A549 (cell line): Measurements from ENCODE around the gene MT1F. TPM values are rescaled to one million over a fixed set of nuclear protein-coding genes. Genes with fewer than 3 reads are reported as not detected.

ENCODE experiments used
- ATAC-seq, 2 experiments: fragments of 200-7000 bp in 1 of 2; fragments of >200 bp in 1 of 2; cut with Nextera tagmentation in 1 of 2; cut with Tn5 transposase in 1 of 2; 3 replicates each; pipeline versions ENCODE4 v1.8.0 to v1.9.1; 2018 to 2020; ENCODE audit warnings: mild to moderate bottlenecking in 1 of 2, moderate library complexity in 1 of 2
- CTCF ChIA-PET: fragments of 300-600 bp; sonication (Branson Sonifier 250); formaldehyde crosslinking; extraction: SDS; loops from one replicate; lab custom pipeline; 2021; ENCODE audit warnings: antibody characterized with exemption, inconsistent platforms; lab: Yijun Ruan, JAX
- POLR2A ChIA-PET: fragments of 350-600 bp; formaldehyde crosslinking; extraction: SDS; loops from one replicate; lab custom pipeline; 2021; ENCODE audit warnings: antibody characterized with exemption, inconsistent platforms; lab: Yijun Ruan, JAX
- DNase-seq, 2 experiments: peaks; one replicate each; pipeline versions ENCODE4 v3.0.0 to v3.0.0-alpha.2; 2011 to 2016; ENCODE audit warnings: low read depth in 1 of 2, low spot score in 1 of 2
- FAIRE-seq: peaks from 2 replicates; lab custom pipeline; 2011; peaks lifted over from hg19 to GRCh38; lab: Jason Lieb, UNC
- H3K27ac ChIP-seq, 2 experiments: fragments of >200 bp; sonication (Bioruptor Twin); formaldehyde crosslinking; 3 replicates each; pipeline ENCODE4 v1.5.1; 2016 to 2017
- H3K4me1 ChIP-seq: fragments of >200 bp; sonication (Bioruptor Twin); formaldehyde crosslinking; 3 replicates; pipeline ENCODE4 v1.6.1; 2016
- H3K4me2 ChIP-seq: fragments of >200 bp; sonication (Bioruptor Twin); formaldehyde crosslinking; 3 replicates; pipeline ENCODE4 v1.6.1; 2016
- H3K4me3 ChIP-seq: fragments of >200 bp; sonication (Bioruptor Twin); formaldehyde crosslinking; 3 replicates; pipeline ENCODE4 v1.5.1; 2016
- H3K9me3 ChIP-seq: fragments of >200 bp; sonication (Bioruptor Twin); formaldehyde crosslinking; 3 replicates; pipeline ENCODE4 v1.6.1; 2016
- BCL3 ChIP-seq: fragments of >200 bp; sonication (Bioruptor Twin); formaldehyde crosslinking; IDR thresholded peaks from 3 replicates; pipeline ENCODE4 v1.6.1; 2016
- EP300 ChIP-seq, 2 experiments: fragments of >200 bp; sonication (Bioruptor Twin); formaldehyde crosslinking; IDR thresholded peaks; 2 replicates in 1 of 2; 3 replicates in 1 of 2; pipeline ENCODE4 v1.6.1; 2016 to 2017
- ESRRA ChIP-seq: fragments of 150-350 bp; IDR thresholded peaks from 2 replicates; pipeline ENCODE4 v1.6.1; 2014; ENCODE audit warnings: mild to moderate bottlenecking, low read length, borderline replicate concordance
- KDM1A ChIP-seq: fragments of 200-600 bp; sonication (generic); IDR thresholded peaks from 2 replicates; pipeline ENCODE4 v1.6.1; 2016; ENCODE audit warnings: low read depth, mild to moderate bottlenecking
- NFE2L2 ChIP-seq: fragments of 150-350 bp; conservative IDR thresholded peaks from 2 replicates; pipeline ENCODE4 v1.6.1; 2014; ENCODE audit warnings: low read length
- NPAS2 ChIP-seq: fragments of 250-450 bp; sonication (Bioruptor Pico); IDR thresholded peaks from 2 replicates; pipeline ENCODE4 v1.8.0; 2022; ENCODE audit warnings: mild to moderate bottlenecking, moderate library complexity, borderline replicate concordance
- PHF8 ChIP-seq: fragments of 200-600 bp; sonication (generic); IDR thresholded peaks from 2 replicates; pipeline ENCODE4 v1.6.1; 2016; ENCODE audit warnings: low read depth, mild to moderate bottlenecking, antibody characterized with exemption, moderate library complexity, borderline replicate concordance
- POLR2A ChIP-seq: IDR thresholded peaks from 2 replicates; pipeline ENCODE4 v1.6.1; 2012; ENCODE audit warnings: mild to moderate bottlenecking, low read length
- POLR2AphosphoS2 ChIP-seq: conservative IDR thresholded peaks from 2 replicates; pipeline ENCODE4 v1.6.1; 2012; ENCODE audit warnings: low read length, improper control_type of control experiment, inconsistent platforms
- RNF2 ChIP-seq: fragments of 200-600 bp; sonication (generic); IDR thresholded peaks from 2 replicates; pipeline ENCODE4 v1.6.1; 2016; ENCODE audit warnings: low read depth, mild to moderate bottlenecking, antibody characterized with exemption, moderate library complexity, borderline replicate concordance
- TFCP2L1 ChIP-seq: fragments of 250-450 bp; sonication (Bioruptor Pico); IDR thresholded peaks from 2 replicates; pipeline ENCODE4 v1.5.0; 2021; ENCODE audit warnings: mild to moderate bottlenecking
- TP53 ChIP-seq: fragments of 250-450 bp; sonication (Bioruptor Pico); IDR thresholded peaks from 2 replicates; pipeline ENCODE4 v1.5.0; 2021; ENCODE audit warnings: mild to moderate bottlenecking, moderate library complexity
- ZFP36 ChIP-seq: fragments of 450-650 bp; IDR thresholded peaks from 2 replicates; pipeline ENCODE4 v1.6.1; 2014; ENCODE audit warnings: borderline replicate concordance; ENCODE audit not compliant: partially characterized antibody
- ZSCAN20 ChIP-seq: fragments of 250-450 bp; sonication (Bioruptor Pico); IDR thresholded peaks from 2 replicates; pipeline ENCODE4 v1.8.0; 2022; ENCODE audit warnings: mild to moderate bottlenecking, moderate library complexity
- WGBS: methylation state at CpG from one replicate; pipeline ENCODE4 v1.1.6; 2017; ENCODE audit errors: missing lambda C conversion rate; 5-methylcytosine and 5-hydroxymethylcytosine counted together
- polyA plus RNA-seq, 4 experiments: library from polyadenylated mRNA; depleted of rRNA in 3 of 4; stranded (reverse); fragments of >200 nt; fragmentation: RNase III in 1 of 4; extraction: RNeasy Plus Mini Kit Qiagen cat#74134 plus additional on column Dnase treatment in 1 of 4; gene quantifications; 2 replicates in 3 of 4; 3 replicates in 1 of 4; pipeline ENCODE4 v1.2.3, GENCODE V29; 2011 to 2017
- TF ChIP-seq, protein P1 (sequence below): fragments of 200-600 bp; sonication (generic); IDR thresholded peaks from 2 replicates; pipeline ENCODE4 v1.6.1; 2016; ENCODE audit warnings: antibody characterized with exemption, mild to moderate bottlenecking, moderate library complexity
- TF ChIP-seq, protein P2 (sequence below): fragments of 450-650 bp; IDR thresholded peaks from 2 replicates; pipeline ENCODE4 v1.6.1; 2014; ENCODE audit warnings: antibody characterized with exemption
- TF ChIP-seq, protein P3 (sequence below): fragments of 250-450 bp; sonication (Bioruptor Pico); IDR thresholded peaks from 2 replicates; pipeline ENCODE4 v1.5.0; 2021; ENCODE audit warnings: mild to moderate bottlenecking, moderate library complexity, borderline replicate concordance
- TF ChIP-seq, protein P4 (sequence below): IDR thresholded peaks from 2 replicates; pipeline ENCODE4 v1.6.1; 2012
- TF ChIP-seq, protein P5 (sequence below): IDR thresholded peaks from 2 replicates; pipeline ENCODE4 v1.6.1; 2012

Gene MT1F
- polyA plus RNA-seq, 2 of the 4 experiments (the other 2 are of a cell fraction) = 4.1 to 11.3 TPM

DNA sequence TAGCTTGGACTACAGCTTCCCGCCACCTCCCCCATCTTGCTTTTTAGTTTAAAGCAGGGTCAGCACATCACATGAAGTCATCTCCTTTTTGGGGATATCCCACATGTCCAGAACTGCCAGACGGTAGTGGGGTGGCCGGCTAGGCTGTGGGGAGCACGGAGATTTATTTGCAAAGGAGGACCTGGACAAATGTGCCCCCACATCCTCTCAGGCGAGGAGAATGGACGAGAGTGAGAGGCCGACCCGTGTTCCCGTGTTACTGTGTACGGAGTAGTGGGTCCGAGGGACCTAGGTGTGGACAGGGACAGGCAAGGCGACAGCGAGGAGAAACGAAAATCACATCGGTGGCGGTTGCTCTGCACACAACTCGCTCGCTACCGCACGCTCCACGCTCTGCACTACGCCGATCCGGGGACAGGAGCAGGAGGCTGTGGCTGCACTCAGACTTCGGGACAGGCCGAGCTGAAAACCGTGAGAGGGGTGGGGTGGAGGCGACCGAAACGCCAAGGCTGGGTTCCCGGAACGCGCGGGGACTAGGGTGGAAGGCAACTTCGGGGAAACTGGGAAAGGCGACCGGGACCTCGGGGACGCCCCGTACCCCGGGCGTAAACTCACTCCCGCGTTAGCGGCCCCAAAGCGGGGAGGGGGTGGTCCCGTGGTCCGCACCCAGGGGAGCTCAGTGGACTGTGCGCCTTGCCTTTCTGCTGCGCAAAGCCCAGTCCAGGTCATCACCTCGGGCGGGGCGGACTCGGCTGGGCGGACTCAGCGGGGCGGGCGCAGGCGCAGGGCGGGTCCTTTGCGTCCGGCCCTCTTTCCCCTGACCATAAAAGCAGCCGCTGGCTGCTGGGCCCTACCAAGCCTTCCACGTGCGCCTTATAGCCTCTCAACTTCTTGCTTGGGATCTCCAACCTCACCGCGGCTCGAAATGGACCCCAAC lies 19.7 kb upstream of the MT1F start, which contains the start of gene MT1A:
TSS of gene MT1A (plus strand) at position 853 of the 937 bp plus-strand sequence. CDS start at position 926, 73 bp downstream.
- H3K4me3 ChIP-seq = peak within 1 kb of the TSS; percentile 43
- POLR2A ChIA-PET = interaction anchor here (0.9 kb wide), 1 partner anchor 45 kb away, joined by 3 read pairs; no protein-coding TSS in a partner anchor
- CTCF ChIA-PET = interaction anchor here (1.2 to 25.6 kb wide), 3 partner anchors 13 to 64 kb away, joined by 3 to 340 read pairs (median 36); partner anchors contain the start of genes MT1E and MT2A
- DNase-seq (peak; percentile 23 to 40), ATAC-seq (peak; percentile 68 to 77; a peak in 5 of 6 replicates), FAIRE-seq (no peak)
- H3K27ac ChIP-seq = peak within 1 kb of the TSS; percentile 51 to 83; a peak in 5 of 6 replicates
- TF ChIP-seq NFE2L2 = no peak
- TF ChIP-seq, protein P1, sequence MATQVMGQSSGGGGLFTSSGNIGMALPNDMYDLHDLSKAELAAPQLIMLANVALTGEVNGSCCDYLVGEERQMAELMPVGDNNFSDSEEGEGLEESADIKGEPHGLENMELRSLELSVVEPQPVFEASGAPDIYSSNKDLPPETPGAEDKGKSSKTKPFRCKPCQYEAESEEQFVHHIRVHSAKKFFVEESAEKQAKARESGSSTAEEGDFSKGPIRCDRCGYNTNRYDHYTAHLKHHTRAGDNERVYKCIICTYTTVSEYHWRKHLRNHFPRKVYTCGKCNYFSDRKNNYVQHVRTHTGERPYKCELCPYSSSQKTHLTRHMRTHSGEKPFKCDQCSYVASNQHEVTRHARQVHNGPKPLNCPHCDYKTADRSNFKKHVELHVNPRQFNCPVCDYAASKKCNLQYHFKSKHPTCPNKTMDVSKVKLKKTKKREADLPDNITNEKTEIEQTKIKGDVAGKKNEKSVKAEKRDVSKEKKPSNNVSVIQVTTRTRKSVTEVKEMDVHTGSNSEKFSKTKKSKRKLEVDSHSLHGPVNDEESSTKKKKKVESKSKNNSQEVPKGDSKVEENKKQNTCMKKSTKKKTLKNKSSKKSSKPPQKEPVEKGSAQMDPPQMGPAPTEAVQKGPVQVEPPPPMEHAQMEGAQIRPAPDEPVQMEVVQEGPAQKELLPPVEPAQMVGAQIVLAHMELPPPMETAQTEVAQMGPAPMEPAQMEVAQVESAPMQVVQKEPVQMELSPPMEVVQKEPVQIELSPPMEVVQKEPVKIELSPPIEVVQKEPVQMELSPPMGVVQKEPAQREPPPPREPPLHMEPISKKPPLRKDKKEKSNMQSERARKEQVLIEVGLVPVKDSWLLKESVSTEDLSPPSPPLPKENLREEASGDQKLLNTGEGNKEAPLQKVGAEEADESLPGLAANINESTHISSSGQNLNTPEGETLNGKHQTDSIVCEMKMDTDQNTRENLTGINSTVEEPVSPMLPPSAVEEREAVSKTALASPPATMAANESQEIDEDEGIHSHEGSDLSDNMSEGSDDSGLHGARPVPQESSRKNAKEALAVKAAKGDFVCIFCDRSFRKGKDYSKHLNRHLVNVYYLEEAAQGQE = no peak
- no peak for TF ChIP-seq ESRRA
- TF ChIP-seq, protein P2, sequence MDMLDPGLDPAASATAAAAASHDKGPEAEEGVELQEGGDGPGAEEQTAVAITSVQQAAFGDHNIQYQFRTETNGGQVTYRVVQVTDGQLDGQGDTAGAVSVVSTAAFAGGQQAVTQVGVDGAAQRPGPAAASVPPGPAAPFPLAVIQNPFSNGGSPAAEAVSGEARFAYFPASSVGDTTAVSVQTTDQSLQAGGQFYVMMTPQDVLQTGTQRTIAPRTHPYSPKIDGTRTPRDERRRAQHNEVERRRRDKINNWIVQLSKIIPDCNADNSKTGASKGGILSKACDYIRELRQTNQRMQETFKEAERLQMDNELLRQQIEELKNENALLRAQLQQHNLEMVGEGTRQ = no peak
- TF ChIP-seq KDM1A = no peak
- TF ChIP-seq, protein P3, sequence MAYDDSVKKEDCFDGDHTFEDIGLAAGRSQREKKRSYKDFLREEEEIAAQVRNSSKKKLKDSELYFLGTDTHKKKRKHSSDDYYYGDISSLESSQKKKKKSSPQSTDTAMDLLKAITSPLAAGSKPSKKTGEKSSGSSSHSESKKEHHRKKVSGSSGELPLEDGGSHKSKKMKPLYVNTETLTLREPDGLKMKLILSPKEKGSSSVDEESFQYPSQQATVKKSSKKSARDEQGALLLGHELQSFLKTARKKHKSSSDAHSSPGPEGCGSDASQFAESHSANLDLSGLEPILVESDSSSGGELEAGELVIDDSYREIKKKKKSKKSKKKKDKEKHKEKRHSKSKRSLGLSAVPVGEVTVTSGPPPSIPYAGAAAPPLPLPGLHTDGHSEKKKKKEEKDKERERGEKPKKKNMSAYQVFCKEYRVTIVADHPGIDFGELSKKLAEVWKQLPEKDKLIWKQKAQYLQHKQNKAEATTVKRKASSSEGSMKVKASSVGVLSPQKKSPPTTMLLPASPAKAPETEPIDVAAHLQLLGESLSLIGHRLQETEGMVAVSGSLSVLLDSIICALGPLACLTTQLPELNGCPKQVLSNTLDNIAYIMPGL (CRISPR knock-in tag) = no peak
- TF ChIP-seq NPAS2 = no peak
- peak; percentile 45 for TF ChIP-seq POLR2A
- TF ChIP-seq, protein P4, sequence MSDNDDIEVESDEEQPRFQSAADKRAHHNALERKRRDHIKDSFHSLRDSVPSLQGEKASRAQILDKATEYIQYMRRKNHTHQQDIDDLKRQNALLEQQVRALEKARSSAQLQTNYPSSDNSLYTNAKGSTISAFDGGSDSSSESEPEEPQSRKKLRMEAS = peak; percentile 48; the same call in 1 of the 2 replicates
- TF ChIP-seq, all 56 proteins: peak for 2
- 48% methylated on average over 60 of the region's 68 CpGs for WGBS
- Histone ChIP-seq H3K4me1 (0 out of 3 replicates have a peak, but pooled peaks cover 3% of the 10 kb centered on the region), H3K4me2 (peak within 1 kb of the TSS; percentile 71), H3K9me3 (no peaks in the 10 kb centered on the region)

DNA sequence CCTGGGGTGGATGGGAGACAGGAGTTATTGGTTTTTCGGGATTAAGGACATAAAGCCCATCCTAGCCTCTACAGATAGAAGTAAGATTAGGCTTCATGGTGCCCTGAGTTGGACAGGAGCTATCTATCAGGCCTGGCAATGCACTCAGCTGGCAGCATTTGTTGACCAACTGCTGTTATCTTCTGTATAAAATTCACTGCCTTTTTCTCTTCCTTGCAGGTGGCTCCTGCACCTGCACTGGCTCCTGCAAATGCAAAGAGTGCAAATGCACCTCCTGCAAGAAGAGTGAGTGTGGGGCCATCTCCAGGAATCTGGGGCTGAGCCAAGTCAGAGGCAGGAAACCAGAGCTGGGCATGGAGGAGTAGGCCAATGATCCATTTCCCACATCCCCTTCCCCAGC lies 18.7 kb upstream of the MT1F start:
- peak overlapping the region; percentile 43; the same call in 1 of the 3 replicates for H3K4me3 ChIP-seq
- CTCF ChIA-PET = interaction anchor here (1.2 to 25.6 kb wide), 7 partner anchors 8 to 125 kb away, joined by 3 to 340 read pairs (median 5); partner anchors contain the start of genes MT1E and MT2A
- WGBS = 15% methylated on average over 1 of the region's 1 CpG
- no peak for DNase-seq
- H3K4me1 ChIP-seq = peaks cover 8% of the 10 kb centered on the region; the same call in 2 of the 3 replicates
- TF ChIP-seq BCL3 (no peak), TP53 (no peak), NPAS2 (no peak), TFCP2L1 (CRISPR knock-in tag) (no peak), RNF2 (no peak), ZFP36 (no peak), NFE2L2 (no peak), ESRRA (no peak), PHF8 (no peak), POLR2AphosphoS2 (no peak), EP300 (IDR thresholded peaks at IDR 0.05) (no peak), ZSCAN20 (no peak)
- TF ChIP-seq, protein P5, sequence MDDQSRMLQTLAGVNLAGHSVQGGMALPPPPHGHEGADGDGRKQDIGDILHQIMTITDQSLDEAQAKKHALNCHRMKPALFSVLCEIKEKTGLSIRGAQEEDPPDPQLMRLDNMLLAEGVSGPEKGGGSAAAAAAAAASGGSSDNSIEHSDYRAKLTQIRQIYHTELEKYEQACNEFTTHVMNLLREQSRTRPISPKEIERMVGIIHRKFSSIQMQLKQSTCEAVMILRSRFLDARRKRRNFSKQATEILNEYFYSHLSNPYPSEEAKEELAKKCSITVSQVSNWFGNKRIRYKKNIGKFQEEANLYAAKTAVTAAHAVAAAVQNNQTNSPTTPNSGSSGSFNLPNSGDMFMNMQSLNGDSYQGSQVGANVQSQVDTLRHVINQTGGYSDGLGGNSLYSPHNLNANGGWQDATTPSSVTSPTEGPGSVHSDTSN = no peak
- TF ChIP-seq, protein P4 = no peak
- peak overlapping the region; percentile 46 to 83; a peak in 3 of 6 replicates for H3K27ac ChIP-seq
- no peaks in the 10 kb centered on the region for H3K9me3 ChIP-seq
- no peak for ATAC-seq
- H3K4me2 ChIP-seq = peak overlapping the region; percentile 71
- POLR2A ChIA-PET = interaction anchor here (1.4 kb wide), 1 partner anchor 31 kb away, joined by 4 read pairs; the partner anchor contains the start of gene MT2A
- no peak for FAIRE-seq
